Umbilical cord (tissue), 2 donors: ENCODE results near the gene CNST. TPM values are rescaled to one million over a fixed set of nuclear protein-coding genes. Genes with fewer than 3 reads are reported as not detected.
"Not testable (repeated sequence)": the region's sequence is repeated elsewhere in the genome, so short reads cannot be mapped to it uniquely, and the experiment has no call there.

Experiments
- DNase-seq: peaks from one replicate; pipeline ENCODE4 v3.0.0-alpha.2; 2015; ENCODE audit warnings: low spot score
- total RNA-seq: library from RNA; depleted of rRNA; stranded (reverse); fragments of >200 nt; gene quantifications from one replicate; pipeline ENCODE4 v1.2.3, GENCODE V29; 2014; ENCODE audit warnings: low replicate concordance; ENCODE audit not compliant: insufficient read depth

Gene CNST
- total RNA-seq, 1 donor from 2014 or later: 21.2 TPM

DNA sequence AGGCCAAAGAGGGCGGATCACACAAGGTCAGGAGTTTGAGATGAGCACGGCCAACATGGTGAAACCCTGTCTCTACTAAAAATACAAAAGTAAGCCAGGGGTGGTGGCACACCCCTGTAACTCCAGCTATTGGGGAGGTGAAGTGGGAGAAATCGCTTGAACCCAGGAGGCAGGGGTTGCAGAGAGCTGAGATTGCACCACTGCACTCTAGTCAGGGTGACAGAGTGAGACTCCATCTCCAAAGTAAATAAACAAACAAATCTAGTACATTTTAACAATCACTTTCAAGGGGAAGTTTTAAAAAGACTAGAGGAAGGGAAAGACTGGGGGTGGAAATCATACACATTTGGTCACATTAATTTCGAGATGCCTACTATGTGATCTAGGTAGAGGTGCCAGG, 6.9 kb upstream of the CNST start:
- DNase-seq: no peak

DNA sequence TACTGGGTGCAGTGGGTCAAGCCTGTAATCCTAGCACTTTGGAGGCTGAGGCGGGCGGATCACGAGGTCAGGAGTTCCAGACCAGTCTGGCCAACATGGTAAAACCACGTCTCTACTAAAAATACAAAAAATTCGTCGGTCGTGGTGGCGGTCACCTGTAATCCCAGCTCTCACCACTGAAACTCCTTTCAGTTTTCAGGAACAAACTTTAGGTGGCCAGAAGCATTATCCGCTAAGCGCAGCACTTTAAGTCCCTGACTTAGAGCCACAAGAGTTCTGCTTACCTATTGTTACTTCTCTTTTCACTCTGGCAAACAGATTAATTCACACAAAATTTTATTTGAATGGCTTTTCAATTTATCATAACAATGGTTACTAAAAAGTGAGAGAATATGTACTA, 5.4 kb upstream of the CNST start:
- not testable (repeated sequence) for DNase-seq

GRCh38 chr1:246564839-246565750, 1.2 kb upstream of the CNST start:
- DNase-seq: peak; percentile 4

GRCh38 chr1:246565751-246566127, 517 bp upstream of the CNST start:
- no peak for DNase-seq

DNA sequence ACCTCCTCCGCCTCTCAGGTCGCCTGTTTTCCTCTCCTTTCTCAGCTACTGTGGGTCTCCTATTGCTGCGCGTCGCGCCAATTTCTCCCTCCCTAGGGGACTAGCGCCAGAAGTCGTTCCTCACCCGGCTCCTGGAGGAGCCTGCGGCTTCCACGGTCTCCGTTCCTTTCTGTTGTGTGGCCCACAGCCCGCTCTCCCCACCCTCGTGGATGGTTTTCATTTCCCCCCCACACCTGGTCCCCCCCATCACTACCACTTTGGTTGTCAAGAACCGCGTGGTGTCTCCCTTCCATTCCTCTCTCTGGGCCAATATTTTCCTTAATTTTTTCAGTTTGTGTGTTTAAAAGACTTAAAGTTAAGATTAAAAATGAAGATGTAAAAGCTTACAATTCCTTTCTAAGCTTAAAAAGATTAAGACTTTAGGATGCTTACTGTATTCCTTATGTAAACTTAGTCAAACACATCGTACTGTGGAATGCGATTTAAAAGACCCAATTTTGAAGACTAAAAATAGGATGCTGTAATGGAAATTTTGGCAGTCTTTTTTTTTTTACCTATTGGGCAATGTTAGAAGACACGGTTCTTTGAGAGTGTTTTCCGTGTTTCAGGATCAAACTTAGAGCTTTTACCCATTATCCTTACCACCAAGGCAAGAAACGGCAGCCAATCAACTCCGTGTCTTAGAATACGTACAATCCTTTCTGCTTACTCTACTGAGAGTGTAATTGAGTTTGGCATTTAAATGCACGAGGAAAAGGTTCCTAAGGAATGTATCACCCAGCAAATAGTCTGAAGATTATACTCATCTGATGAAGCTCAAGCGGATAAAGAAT, 773 bp downstream of the CNST start:
- DNase-seq: peak; percentile 47

- DNase-seq: no peak
Measured at GRCh38 chr1:246567646-246568235, 1.5 kb downstream of the CNST start.

DNA sequence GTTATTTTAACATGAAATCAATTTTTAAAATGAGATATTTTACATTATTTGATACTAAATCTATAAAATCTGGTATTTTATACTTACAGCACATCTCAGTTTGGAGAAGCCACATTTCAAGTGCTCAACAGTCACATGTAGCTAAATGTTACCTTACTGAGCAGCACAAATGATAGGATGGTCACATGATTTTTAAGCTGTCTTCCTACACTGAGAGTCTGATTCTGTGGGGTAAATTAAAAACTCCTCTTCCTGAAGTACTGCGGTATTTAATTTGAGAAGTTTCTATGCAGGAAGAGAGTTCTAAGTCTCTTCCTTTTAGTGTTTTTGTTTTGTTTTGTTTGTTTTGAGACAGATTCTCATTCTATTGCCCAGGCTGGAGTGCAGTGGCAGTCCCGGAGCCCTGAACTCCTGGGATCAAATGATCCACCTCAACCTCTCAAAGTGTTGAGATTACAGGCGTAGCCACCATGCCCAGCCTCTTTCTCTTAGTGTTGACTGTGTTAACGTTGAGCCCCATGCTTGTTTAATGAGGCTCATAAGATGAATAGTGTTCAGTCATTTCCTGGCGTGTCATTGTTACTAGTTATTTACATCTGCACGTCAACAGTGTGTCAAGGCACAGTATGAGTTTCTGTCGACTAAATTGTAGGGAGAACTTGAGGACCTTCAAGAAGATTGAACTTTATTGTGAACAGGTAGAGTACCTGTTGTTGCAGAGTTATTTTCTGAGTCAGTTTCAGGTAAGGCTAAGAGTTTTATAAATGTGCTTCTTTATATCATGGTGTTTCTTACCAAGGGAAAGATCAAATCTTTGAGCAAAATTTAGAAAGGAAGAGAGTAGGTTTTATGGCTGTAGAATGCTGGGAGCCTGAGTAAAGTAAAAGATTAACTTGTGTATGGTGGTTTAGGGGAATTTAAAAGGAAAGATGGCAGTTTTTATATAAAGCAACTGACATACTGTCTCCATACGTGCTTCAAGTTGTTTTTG, 3.3 kb downstream of the CNST start:
- DNase-seq: no peak

- not testable (repeated sequence) for DNase-seq
Measured at GRCh38 chr1:246571309-246571708, 5.1 kb downstream of the CNST start.

DNA sequence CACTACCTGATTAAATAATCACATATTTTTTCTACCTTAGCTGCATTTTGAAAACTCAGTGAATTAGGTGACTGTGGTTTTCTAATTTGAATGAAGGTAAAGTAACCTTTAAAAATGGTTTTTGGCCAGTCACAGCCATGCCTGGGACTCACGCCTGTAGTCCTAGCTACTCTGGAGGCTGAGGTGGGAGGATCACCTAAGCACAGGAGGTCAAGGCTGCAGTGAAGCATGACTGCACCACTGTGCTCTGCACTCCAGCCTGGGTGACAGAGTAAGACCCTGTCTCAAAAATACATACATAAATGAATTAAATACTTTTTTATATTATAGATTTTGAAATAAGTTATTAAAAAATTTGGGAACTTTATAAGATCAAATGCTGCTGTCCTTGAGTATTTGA, 5.7 kb downstream of the CNST start:
- DNase-seq: no peak

GRCh38 chr1:246572785-246573184, 6.5 kb downstream of the CNST start:
- DNase-seq: no peak

GRCh38 chr1:246573491-246573890, 7.2 kb downstream of the CNST start:
- peak; percentile 74 for DNase-seq

- DNase-seq: no peak
Measured at GRCh38 chr1:246576709-246577032, 10.4 kb downstream of the CNST start.

GRCh38 chr1:246577082-246577719, 10.9 kb downstream of the CNST start:
- DNase-seq: no peak

DNA sequence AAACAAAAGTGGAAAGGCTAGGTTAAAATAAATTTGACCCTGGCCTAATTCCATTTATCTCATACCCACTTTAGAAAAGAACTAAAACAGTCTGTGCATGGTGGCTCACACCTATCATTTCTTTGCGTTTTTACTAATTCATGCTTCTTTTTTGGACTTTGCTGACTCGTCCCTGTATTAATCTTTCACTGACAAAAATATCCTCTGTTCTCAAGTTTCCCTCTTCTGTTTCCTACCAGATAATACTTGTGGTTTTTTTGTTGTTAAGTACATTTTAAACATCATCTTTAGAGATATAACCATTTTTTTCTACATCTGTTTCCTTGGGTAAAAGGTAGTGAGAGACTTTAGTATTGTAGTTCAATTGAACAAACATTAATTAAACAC, 11.5 kb downstream of the CNST start:
- no peak for DNase-seq

GRCh38 chr1:246579818-246580217, 13.6 kb downstream of the CNST start:
- peak; percentile 74 for DNase-seq

DNA sequence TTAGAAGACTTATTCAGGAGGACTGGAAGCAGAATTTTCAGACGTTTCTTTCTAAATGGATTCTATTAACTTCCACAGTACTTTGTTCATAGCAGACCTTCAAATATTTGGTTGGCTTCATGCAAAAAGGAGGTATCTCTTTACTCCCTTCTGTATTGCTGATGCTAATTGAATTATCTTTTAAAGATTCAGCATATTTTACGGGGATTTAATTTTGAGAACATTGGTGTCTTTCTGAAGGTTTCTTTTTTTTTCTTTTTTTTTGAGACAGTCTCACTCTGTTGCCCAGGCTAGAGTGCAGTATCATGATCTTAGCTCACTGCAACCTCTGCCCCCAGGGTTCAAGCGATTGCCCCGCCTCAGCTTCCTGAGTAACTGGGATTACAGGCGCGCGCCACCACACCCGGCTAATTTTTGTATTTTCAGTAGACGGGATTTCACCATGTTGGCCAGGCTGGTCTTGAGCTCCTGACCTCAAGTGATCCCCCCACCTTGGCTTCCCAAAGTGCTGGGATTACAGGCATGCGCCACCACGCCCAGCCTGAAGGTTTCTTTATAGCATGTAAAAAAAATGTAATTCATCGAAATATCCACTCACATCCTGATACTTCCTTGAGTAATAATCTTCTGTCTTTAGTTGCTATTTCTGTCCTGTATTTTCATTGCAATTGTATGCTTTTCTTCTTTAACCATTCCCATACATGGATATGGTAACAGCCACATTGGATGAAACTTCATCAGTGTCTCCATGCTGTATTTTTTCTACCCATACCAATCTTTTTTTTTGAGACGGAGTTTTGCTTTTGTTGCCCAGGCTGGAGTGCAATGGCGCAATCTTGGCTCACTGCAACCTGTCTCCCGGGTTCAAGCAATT, 14.5 kb downstream of the CNST start:
- no peak for DNase-seq

- no peak for DNase-seq
Measured at GRCh38 chr1:246582301-246583055, 16.2 kb downstream of the CNST start.

DNA sequence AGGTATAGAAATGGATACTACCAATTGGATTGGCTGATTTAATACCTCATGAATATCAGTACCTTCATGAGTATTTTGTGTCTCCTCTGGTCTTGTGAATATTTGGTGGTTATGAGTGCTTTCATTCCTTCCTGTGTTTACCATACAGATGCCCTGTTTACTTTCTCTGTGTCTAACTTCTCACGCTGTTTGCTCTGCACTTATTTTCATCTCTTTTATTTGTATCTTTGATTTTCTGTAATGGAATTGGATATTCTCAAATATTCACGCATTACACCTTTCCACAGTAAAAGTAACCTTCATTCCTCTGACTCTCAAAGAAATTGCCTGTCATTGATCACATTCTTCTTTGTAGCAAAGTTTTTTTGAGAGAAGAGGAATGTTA, 16.8 kb downstream of the CNST start:
- no peak for DNase-seq
